GM21515 (cell line): ENCODE measurements around the gene MGAT5.
"Not testable (repeated sequence)": the region's sequence is repeated elsewhere in the genome, so short reads cannot be mapped to it uniquely, and the experiment has no call there.

Experiments
- ATAC-seq: cut with Tn5 transposase; IDR thresholded peaks from one replicate; pipeline ENCODE4 v1.9.1; 2021; ENCODE audit not compliant: unreplicated experiment

MGAT5 gene

GRCh38 chr2:134276381-134277172 is 22.7 kb downstream of the MGAT5 start:
- ATAC-seq, result no peak

- ATAC-seq, result no peak
These were observed 23.4 kb downstream of the MGAT5 start for GRCh38 chr2:134277223-134277622.

- no peak for ATAC-seq
These were observed 24.7 kb downstream of the MGAT5 start for GRCh38 chr2:134278553-134278952.

- no peak for ATAC-seq
These were observed 25.5 kb downstream of the MGAT5 start for GRCh38 chr2:134279417-134279816.

- ATAC-seq, result no peak
These were observed 26.4 kb downstream of the MGAT5 start for GRCh38 chr2:134280231-134280630.

- ATAC-seq, result no peak
These were observed 26.9 kb downstream of the MGAT5 start for GRCh38 chr2:134280726-134281125.

GRCh38 chr2:134281815-134282419 is 28.0 kb downstream of the MGAT5 start:
- no peak for ATAC-seq

- peak; percentile 90 for ATAC-seq
These were observed 28.9 kb downstream of the MGAT5 start for GRCh38 chr2:134282629-134283400.

GRCh38 chr2:134283661-134284060 is 29.8 kb downstream of the MGAT5 start:
- ATAC-seq, result no peak

GRCh38 chr2:134284119-134284670 is 30.3 kb downstream of the MGAT5 start:
- ATAC-seq, result no peak

- peak; percentile 42 for ATAC-seq
These were observed 33.5 kb downstream of the MGAT5 start for GRCh38 chr2:134287323-134287722.

- ATAC-seq, result no peak
These were observed 34.9 kb downstream of the MGAT5 start for GRCh38 chr2:134288814-134289213.

GRCh38 chr2:134289225-134289624 is 35.4 kb downstream of the MGAT5 start:
- ATAC-seq, result no peak

GRCh38 chr2:134290358-134290757 is 36.5 kb downstream of the MGAT5 start:
- peak; percentile 39 for ATAC-seq

GRCh38 chr2:134292514-134292913 is 38.6 kb downstream of the MGAT5 start:
- no peak for ATAC-seq

- no peak for ATAC-seq
These were observed 40.1 kb downstream of the MGAT5 start for GRCh38 chr2:134293719-134294537.

GRCh38 chr2:134294598-134294997 is 40.7 kb downstream of the MGAT5 start:
- not testable (repeated sequence) for ATAC-seq

GRCh38 chr2:134295441-134295840 is 41.6 kb downstream of the MGAT5 start:
- ATAC-seq, result no peak

- ATAC-seq, result no peak
These were observed 42.4 kb downstream of the MGAT5 start for GRCh38 chr2:134296301-134296700.

GRCh38 chr2:134299334-134299733 is 45.5 kb downstream of the MGAT5 start:
- no peak for ATAC-seq

GRCh38 chr2:134300585-134300984 is 46.7 kb downstream of the MGAT5 start:
- no peak for ATAC-seq
